SU-DHL-6 (cell line): ENCODE measurements around the gene ABLIM1.

ENCODE experiments used
- CTCF ChIP-seq: fragments of 200-600 bp; sonication (generic); IDR thresholded peaks from one replicate; pipeline ENCODE4 v1.5.1; 2017; ENCODE audit warnings: antibody characterized with exemption, mild to moderate bottlenecking, low read length, moderate library complexity; ENCODE audit not compliant: insufficient read depth, poor library complexity, severe bottlenecking
- EZH2phosphoT487 ChIP-seq: fragments of 200-600 bp; sonication (generic), shearing (Covaris generic); conservative IDR thresholded peaks from 2 replicates; pipeline ENCODE4 v1.6.1; 2018; ENCODE audit warnings: mild to moderate bottlenecking, antibody characterized with exemption, low read length, moderate library complexity, mixed read lengths

GRCh38 chr10:114526126-114526503, 132.0 kb downstream of the ABLIM1 start:
- no peak for TF ChIP-seq CTCF
- no peak for TF ChIP-seq EZH2phosphoT487
